ENCODE results near the gene WDR1. TPM values are rescaled to one million over a fixed set of nuclear protein-coding genes. Genes with fewer than 3 reads are reported as not detected.

Gene WDR1
- total RNA-seq, 1 experiment from 2014 or later: 258 TPM

GRCh38 chr4:10030972-10031667 is 85.5 kb downstream of the WDR1 start:
- no peaks in the 10 kb centered on the region for H3K27me3 ChIP-seq (ENCODE audit: insufficient read depth, low read depth)
- H3K79me2 ChIP-seq (ENCODE audit: low read depth): no peaks in the 10 kb centered on the region
- H3K4me3 ChIP-seq: no peak overlapping the region
- H3F3A ChIP-seq (ENCODE audit: insufficient read depth, low read depth): peaks cover 24% of the 10 kb centered on the region; the same call in 1 of the 2 replicates
- DNase-seq: no peak
- ChIA-PET CTCF (no interaction called here), POLR2A (ENCODE audit: unreplicated experiment) (no interaction called here)
- H3K4me2 ChIP-seq: no peak overlapping the region
- H2AFZ ChIP-seq: no peak overlapping the region
- intact Hi-C loops (cut with micrococcal nuclease; ENCODE audit: unreplicated experiment): no loop called here
- no peaks in the 10 kb centered on the region for H3K36me3 ChIP-seq (ENCODE audit: low read depth)
- H3K27ac ChIP-seq: no peak overlapping the region
- TF ChIP-seq CTCF (conservative IDR thresholded peaks at IDR 0.05) (no peak), EZH2 (IDR thresholded peaks at IDR 0.05; ENCODE audit: low read depth) (no peak)
- H3K9me3 ChIP-seq (ENCODE audit: insufficient read depth, low read depth): no peaks in the 10 kb centered on the region
- H4K20me1 ChIP-seq (ENCODE audit: insufficient read depth): no peaks in the 10 kb centered on the region
- peaks cover 38% of the 10 kb centered on the region for H3K4me1 ChIP-seq (replicated peaks; ENCODE audit: insufficient read depth)
- no TSS peak for BruUV-seq (replicated peaks)
- H3K9me2 ChIP-seq (ENCODE audit: insufficient read depth): no peaks in the 10 kb centered on the region

- CTCF ChIA-PET: interaction anchor here (1.2 kb wide), 1 partner anchor 10 kb away, joined by 3 read pairs; no protein-coding TSS in a partner anchor
- POLR2A ChIA-PET (ENCODE audit: unreplicated experiment): no interaction called here
- intact Hi-C loops (cut with micrococcal nuclease; ENCODE audit: unreplicated experiment): no loop called here
Measured at GRCh38 chr4:10029403-10029802, 87.2 kb downstream of the WDR1 start.

GRCh38 chr4:10028910-10029309 is 87.7 kb downstream of the WDR1 start:
- no TSS peak for BruUV-seq (replicated peaks)
- Histone ChIP-seq H3K4me3 (no peak overlapping the region), H3F3A (ENCODE audit: insufficient read depth, low read depth) (peaks cover 19% of the 10 kb centered on the region; the same call in 1 of the 2 replicates), H3K27me3 (ENCODE audit: insufficient read depth, low read depth) (no peaks in the 10 kb centered on the region), H3K9me3 (ENCODE audit: insufficient read depth, low read depth) (no peaks in the 10 kb centered on the region), H3K4me1 (replicated peaks; ENCODE audit: insufficient read depth) (peaks cover 34% of the 10 kb centered on the region), H3K9me2 (ENCODE audit: insufficient read depth) (no peaks in the 10 kb centered on the region), H3K27ac (no peak overlapping the region), H3K4me2 (peak overlapping the region; percentile 40; the same call in 1 of the 2 replicates), H3K36me3 (ENCODE audit: low read depth) (no peaks in the 10 kb centered on the region), H3K79me2 (ENCODE audit: low read depth) (no peaks in the 10 kb centered on the region), H2AFZ (no peak overlapping the region), H4K20me1 (ENCODE audit: insufficient read depth) (no peaks in the 10 kb centered on the region)
- DNase-seq: peak in 1 of 2 experiments; percentile 40
- CTCF ChIA-PET: interaction anchor here (1.2 kb wide), 1 partner anchor 10 kb away, joined by 3 read pairs; no protein-coding TSS in a partner anchor
- TF ChIP-seq CTCF (conservative IDR thresholded peaks at IDR 0.05) (no peak), EZH2 (IDR thresholded peaks at IDR 0.05; ENCODE audit: low read depth) (no peak)
- intact Hi-C loops (cut with micrococcal nuclease; ENCODE audit: unreplicated experiment): no loop called here
- POLR2A ChIA-PET (ENCODE audit: unreplicated experiment): no interaction called here

More at GRCh38 chr4:10029403-10029802, 87.2 kb downstream of the WDR1 start:
- no peak for TF ChIP-seq EZH2 (IDR thresholded peaks at IDR 0.05; ENCODE audit: low read depth)
- BruUV-seq (replicated peaks): no TSS peak
- Histone ChIP-seq H3K27me3 (ENCODE audit: insufficient read depth, low read depth) (no peaks in the 10 kb centered on the region), H3K4me2 (peak overlapping the region; percentile 40; the same call in 1 of the 2 replicates), H2AFZ (no peak overlapping the region), H3K36me3 (ENCODE audit: low read depth) (no peaks in the 10 kb centered on the region), H3K79me2 (ENCODE audit: low read depth) (no peaks in the 10 kb centered on the region), H3F3A (ENCODE audit: insufficient read depth, low read depth) (peaks cover 23% of the 10 kb centered on the region; the same call in 1 of the 2 replicates), H3K9me2 (ENCODE audit: insufficient read depth) (no peaks in the 10 kb centered on the region), H3K9me3 (ENCODE audit: insufficient read depth, low read depth) (no peaks in the 10 kb centered on the region), H4K20me1 (ENCODE audit: insufficient read depth) (no peaks in the 10 kb centered on the region), H3K27ac (no peak overlapping the region), H3K4me1 (replicated peaks; ENCODE audit: insufficient read depth) (peaks cover 38% of the 10 kb centered on the region), H3K4me3 (no peak overlapping the region)
- DNase-seq: no peak

All from PC-9 (cell line).